SKM-1 (cell line): ENCODE data around the gene ZNF584.
A peak's percentile ranks its signal among the peaks of the same experiment; 100 is the strongest.

ENCODE experiments used
- DNase-seq: peaks from one replicate; lab custom pipeline; 2025; ENCODE audit not compliant: unreplicated experiment; lab: John Stamatoyannopoulos, UW

Gene ZNF584

DNA sequence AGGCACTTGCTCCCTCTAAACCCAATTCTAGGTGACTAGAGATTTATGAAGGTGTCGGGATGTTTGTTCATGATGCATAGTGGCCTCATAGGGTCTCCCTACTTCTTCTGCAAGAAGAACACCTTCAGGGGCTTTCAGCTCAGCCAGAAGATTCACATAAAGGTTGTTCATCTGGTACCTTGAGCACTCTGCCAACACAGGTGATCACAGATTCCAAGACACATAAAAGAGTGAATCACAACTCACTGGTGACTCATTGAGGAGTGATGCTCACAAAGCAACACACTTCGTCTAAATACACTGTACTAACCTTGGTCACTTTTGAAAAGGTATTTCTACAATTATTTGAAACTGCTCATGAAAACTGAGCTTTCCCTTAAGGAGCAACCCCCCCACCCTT is 51.6 kb downstream of the ZNF584 start:
- no peak for DNase-seq

DNA sequence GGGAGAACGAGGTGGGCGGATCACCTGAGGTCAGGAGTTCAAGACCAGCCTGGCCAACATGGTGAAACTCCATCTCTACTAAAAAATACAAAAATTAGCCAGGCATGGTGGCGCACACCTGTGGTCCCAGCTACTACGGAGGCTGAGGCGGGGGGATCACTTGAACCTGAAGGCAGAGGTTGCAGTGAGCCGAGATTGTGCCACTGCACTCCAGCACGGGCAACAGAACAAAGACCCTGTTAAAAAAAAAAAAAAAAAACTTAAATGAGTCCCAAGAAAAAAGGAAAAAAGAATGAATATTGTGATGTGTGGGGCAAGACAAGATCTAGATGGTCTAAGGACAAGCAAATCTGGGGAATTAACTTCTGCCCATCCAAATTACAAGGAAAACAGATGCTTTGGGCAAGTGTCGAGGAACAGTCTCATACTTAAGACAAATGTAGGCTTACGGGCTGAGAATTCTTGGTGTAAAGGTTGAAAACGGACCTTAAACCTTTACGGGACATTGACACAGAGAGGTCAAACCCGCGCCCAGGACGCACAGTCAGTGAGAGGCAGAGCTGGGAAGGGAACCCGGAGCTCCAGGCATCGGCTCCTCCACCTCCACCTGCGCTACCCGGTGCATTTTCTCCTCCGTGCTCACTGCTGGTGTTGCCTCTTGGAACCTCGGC is 57.8 kb downstream of the ZNF584 start:
- DNase-seq, result no peak

DNA sequence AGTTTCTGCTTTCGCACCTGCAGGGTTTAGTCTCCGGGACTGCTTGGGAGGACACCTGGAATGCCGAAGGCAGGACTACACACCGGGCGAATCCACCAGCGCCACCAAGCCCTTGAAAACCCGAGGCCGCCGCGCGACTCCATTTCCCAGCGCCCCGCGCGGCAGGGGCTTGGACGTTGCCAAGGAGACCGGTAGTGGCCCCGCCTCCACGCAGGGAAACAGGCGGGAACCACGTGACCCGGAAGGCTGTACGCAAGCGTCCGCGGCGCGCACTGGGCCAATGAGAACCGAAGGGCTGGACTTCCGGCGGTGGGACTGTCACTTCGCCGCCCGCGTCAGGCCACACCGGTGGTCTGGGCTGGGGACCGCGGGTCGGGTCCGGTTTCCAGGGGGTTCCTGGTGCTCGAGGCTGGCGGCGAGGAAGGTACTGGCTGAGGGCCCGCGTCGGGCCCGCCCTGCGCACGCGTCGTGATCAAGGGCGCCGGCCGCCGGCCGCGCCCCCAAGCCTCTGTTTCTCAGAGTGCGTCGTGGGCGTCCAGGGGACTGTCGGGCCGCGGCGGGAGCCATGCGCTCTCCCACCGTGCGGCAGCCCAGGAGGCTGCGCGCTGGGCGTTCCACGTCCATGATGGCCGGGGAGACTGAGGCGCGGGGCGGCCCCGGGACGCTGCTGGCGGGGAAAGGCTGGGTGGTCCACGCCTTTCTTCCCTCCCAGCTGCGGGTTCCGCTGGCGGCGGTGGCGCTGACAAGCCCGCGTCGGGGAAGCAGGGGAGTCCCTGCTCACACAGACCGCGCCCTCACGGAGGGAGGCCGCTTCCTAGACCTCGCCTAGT is 58.5 kb downstream of the ZNF584 start, which contains the start of gene ZNF324:
Gene ZNF324 (plus strand): TSS at position 321 of the 830 bp plus-strand sequence. CDS start 2,106 bp downstream, outside the sequence.
- DNase-seq, result peak; percentile 44
